MM.1S (cell line): ENCODE results near the gene COL6A1.

ENCODE experiments used
- CTCF ChIP-seq: fragments of 300-600 bp; sonication (generic); IDR thresholded peaks from 2 replicates; pipeline ENCODE4 v1.5.1; 2016; ENCODE audit warnings: antibody characterized with exemption, low read length, mixed read lengths
- EZH2 ChIP-seq: fragments of 300-600 bp; sonication (generic); optimal IDR thresholded peaks from 2 replicates; pipeline ENCODE3; 2017; ENCODE audit warnings: low read depth, mild to moderate bottlenecking, antibody characterized with exemption, low read length, mixed read lengths
- EZH2phosphoT487 ChIP-seq: fragments of 300-600 bp; sonication (generic); IDR thresholded peaks from 2 replicates; pipeline ENCODE4 v1.6.1; 2018; ENCODE audit warnings: antibody characterized with exemption, low read length

- TF ChIP-seq EZH2phosphoT487: no peak; the same call in 1 of the 2 replicates
- no peak for TF ChIP-seq CTCF
- no peak for TF ChIP-seq EZH2
Observed at GRCh38 chr21:46051821-46052675, 70.5 kb downstream of the COL6A1 start.
